A673 (cell line): Measurements from ENCODE around the gene APOBEC3F.

Experiments used
- EZH2 ChIP-seq: fragments of 200-600 bp; sonication (generic); IDR thresholded peaks from 2 replicates; pipeline ENCODE4 v1.6.1; 2017; ENCODE audit warnings: borderline replicate concordance, low read depth, mild to moderate bottlenecking, mixed read lengths, antibody characterized with exemption, low read length; ENCODE audit not compliant: poor library complexity, severe bottlenecking
- TF ChIP-seq, protein P1 (sequence below): fragments of 300-800, 200-600 bp; sonication (generic); conservative IDR thresholded peaks from 2 replicates; pipeline ENCODE4 v1.5.1; 2017; ENCODE audit warnings: low read depth, mild to moderate bottlenecking, antibody characterized with exemption, low read length, moderate library complexity, mixed read lengths

- TF ChIP-seq, protein P1, sequence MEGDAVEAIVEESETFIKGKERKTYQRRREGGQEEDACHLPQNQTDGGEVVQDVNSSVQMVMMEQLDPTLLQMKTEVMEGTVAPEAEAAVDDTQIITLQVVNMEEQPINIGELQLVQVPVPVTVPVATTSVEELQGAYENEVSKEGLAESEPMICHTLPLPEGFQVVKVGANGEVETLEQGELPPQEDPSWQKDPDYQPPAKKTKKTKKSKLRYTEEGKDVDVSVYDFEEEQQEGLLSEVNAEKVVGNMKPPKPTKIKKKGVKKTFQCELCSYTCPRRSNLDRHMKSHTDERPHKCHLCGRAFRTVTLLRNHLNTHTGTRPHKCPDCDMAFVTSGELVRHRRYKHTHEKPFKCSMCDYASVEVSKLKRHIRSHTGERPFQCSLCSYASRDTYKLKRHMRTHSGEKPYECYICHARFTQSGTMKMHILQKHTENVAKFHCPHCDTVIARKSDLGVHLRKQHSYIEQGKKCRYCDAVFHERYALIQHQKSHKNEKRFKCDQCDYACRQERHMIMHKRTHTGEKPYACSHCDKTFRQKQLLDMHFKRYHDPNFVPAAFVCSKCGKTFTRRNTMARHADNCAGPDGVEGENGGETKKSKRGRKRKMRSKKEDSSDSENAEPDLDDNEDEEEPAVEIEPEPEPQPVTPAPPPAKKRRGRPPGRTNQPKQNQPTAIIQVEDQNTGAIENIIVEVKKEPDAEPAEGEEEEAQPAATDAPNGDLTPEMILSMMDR = no peak
- TF ChIP-seq EZH2 = no peak
Observed at GRCh38 chr22:39081016-39081415, 40.4 kb downstream of the APOBEC3F start.
